OCI-LY3 (cell line): Measurements from ENCODE around the gene TMEM140.

Experiments used
- EZH2phosphoT487 ChIP-seq: fragments of 200-600 bp; shearing (Covaris generic); IDR thresholded peaks from 2 replicates; pipeline ENCODE4 v1.6.1; 2018; ENCODE audit warnings: antibody characterized with exemption, mixed run types, low read depth
- TF ChIP-seq, protein P1 (sequence below): fragments of 200-600, 300-600 bp; sonication (generic); IDR thresholded peaks from 2 replicates; pipeline ENCODE4 v1.5.1; 2014; ENCODE audit warnings: antibody characterized with exemption, low read length, low read depth

DNA sequence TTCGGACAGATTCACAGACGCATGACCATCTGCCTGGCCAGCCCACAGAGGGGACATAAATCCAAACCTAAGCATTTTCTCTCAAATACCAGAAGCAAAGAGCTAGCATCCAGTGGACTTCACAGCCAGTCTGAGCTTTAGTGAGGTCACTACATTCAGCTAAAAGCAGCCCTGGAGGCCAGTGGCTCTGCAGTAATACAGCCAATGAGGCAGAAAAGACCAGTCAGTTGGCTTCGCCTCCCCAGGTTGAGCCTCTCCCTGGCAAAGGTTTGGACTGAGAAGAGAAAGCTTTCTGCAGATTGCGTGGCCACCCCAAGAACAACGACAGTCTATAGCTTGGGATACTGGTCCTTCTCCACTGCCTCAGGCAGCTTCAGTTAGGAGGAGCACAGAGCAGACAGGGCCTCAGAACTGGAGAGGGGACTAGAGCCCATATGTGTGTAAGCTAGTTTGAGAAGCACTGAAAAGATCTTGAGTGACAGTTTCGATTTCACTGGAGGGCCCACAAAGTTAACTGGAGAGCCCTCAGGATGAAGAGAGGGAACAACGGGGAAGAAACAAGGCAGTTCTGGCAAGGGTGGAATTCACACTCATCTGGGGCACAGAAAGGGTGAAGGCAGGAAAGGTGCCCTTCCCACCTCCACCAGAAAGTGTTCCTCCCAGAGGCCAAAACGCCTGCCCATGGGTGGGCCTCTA, 59.7 kb downstream of the TMEM140 start:
- TF ChIP-seq, protein P1, sequence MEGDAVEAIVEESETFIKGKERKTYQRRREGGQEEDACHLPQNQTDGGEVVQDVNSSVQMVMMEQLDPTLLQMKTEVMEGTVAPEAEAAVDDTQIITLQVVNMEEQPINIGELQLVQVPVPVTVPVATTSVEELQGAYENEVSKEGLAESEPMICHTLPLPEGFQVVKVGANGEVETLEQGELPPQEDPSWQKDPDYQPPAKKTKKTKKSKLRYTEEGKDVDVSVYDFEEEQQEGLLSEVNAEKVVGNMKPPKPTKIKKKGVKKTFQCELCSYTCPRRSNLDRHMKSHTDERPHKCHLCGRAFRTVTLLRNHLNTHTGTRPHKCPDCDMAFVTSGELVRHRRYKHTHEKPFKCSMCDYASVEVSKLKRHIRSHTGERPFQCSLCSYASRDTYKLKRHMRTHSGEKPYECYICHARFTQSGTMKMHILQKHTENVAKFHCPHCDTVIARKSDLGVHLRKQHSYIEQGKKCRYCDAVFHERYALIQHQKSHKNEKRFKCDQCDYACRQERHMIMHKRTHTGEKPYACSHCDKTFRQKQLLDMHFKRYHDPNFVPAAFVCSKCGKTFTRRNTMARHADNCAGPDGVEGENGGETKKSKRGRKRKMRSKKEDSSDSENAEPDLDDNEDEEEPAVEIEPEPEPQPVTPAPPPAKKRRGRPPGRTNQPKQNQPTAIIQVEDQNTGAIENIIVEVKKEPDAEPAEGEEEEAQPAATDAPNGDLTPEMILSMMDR = no peak
- no peak for TF ChIP-seq EZH2phosphoT487
